GM20431 (cell line): ENCODE measurements around the gene HSDL1.

Experiments
- in situ Hi-C: fragments of 300-500 bp; cut with MseI, MboI; formaldehyde crosslinking; loops from one replicate; pipeline ENCODE4 v1.15.0; 2020; ENCODE audit warnings: low sequenced_read_pairs; ENCODE audit not compliant: unreplicated experiment

The HSDL1 gene

GRCh38 chr16:84087466-84088151 is 57.4 kb downstream of the HSDL1 start:
- in situ Hi-C loops = loop anchor here (10.0 kb wide), 1 partner anchor 97 kb away; the partner anchor contains the start of gene TAF1C

GRCh38 chr16:84087001-84087400 is 58.0 kb downstream of the HSDL1 start:
- in situ Hi-C loops = loop anchor here (10.0 kb wide), 1 partner anchor 98 kb away; the partner anchor contains the start of gene TAF1C

- in situ Hi-C loops = loop anchor here (10.0 kb wide), 1 partner anchor 98 kb away; the partner anchor contains the start of gene TAF1C
These were observed 58.6 kb downstream of the HSDL1 start for GRCh38 chr16:84086341-84086740.

GRCh38 chr16:84085773-84086172 is 59.2 kb downstream of the HSDL1 start:
- in situ Hi-C loops = loop anchor here (10.0 kb wide), 1 partner anchor 99 kb away; the partner anchor contains the start of gene TAF1C

- in situ Hi-C loops = loop anchor here (10.0 kb wide), 1 partner anchor 100 kb away; the partner anchor contains the start of gene TAF1C
These were observed 59.7 kb downstream of the HSDL1 start for GRCh38 chr16:84085271-84085667.

GRCh38 chr16:84084570-84085270 is 60.3 kb downstream of the HSDL1 start:
- in situ Hi-C loops = loop anchor here (10.0 kb wide), 1 partner anchor 100 kb away; the partner anchor contains the start of gene TAF1C

- in situ Hi-C loops = loop anchor here (10.0 kb wide), 1 partner anchor 102 kb away; the partner anchor contains the start of gene TAF1C
These were observed 62.0 kb downstream of the HSDL1 start for GRCh38 chr16:84082835-84083569.

- in situ Hi-C loops = loop anchor here (10.0 kb wide), 1 partner anchor 103 kb away; the partner anchor contains the start of gene TAF1C
These were observed 62.9 kb downstream of the HSDL1 start for GRCh38 chr16:84082110-84082509.

- in situ Hi-C loops = loop anchor here (10.0 kb wide), 1 partner anchor 103 kb away; the partner anchor contains the start of gene TAF1C
These were observed 63.5 kb downstream of the HSDL1 start for GRCh38 chr16:84081446-84081989.

GRCh38 chr16:84080813-84081212 is 64.2 kb downstream of the HSDL1 start:
- in situ Hi-C loops = loop anchor here (10.0 kb wide), 1 partner anchor 104 kb away; the partner anchor contains the start of gene TAF1C

GRCh38 chr16:84080378-84080777 is 64.6 kb downstream of the HSDL1 start:
- in situ Hi-C loops = loop anchor here (10.0 kb wide), 1 partner anchor 104 kb away; the partner anchor contains the start of gene TAF1C

GRCh38 chr16:84079664-84080063 is 65.3 kb downstream of the HSDL1 start:
- in situ Hi-C loops = loop anchor here (10.0 kb wide), 1 partner anchor 105 kb away; the partner anchor contains the start of gene TAF1C

GRCh38 chr16:84075376-84075775 is 69.6 kb downstream of the HSDL1 start:
- in situ Hi-C loops = no loop called here

GRCh38 chr16:84074721-84075120 is 70.3 kb downstream of the HSDL1 start:
- in situ Hi-C loops = no loop called here
